ENCODE data around the gene NSA2. TPM values are rescaled to one million over a fixed set of nuclear protein-coding genes. Genes with fewer than 3 reads are reported as not detected.
"Not testable (repeated sequence)": the region's sequence is repeated elsewhere in the genome, so short reads cannot be mapped to it uniquely, and the experiment has no call there.

NSA2 gene
- total RNA-seq, 5 donors from 2014 or later (not counting 1 experiment from before 2014, with no cell fraction given) = 81.8 to 142 (median 126) TPM

DNA sequence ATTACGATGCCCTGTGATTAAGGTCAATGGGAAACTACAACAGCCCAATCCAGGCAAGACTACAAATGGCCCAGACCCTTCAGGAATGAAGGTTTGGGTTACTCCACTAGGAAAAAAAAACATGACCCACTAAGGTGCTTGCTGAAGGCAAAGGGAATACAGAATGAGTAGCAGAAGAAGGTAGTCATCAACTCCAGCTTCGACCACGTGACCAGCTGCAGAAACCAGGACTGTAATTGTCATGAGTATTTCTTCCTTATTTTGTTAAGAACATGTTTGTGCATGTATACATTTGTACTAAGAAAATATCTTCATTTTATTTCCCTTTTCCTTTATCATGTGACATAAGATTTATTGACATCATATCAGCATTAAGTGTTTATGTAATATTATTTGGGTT lies 24.6 kb downstream of the NSA2 start:
- CTCF ChIA-PET; H3K4me3 ChIP-seq (ENCODE audit: control insufficient read depth in 1 of 2, extremely low read depth in 1 of 2, low read length in 1 of 2); H3K27me3 Mint-ChIP-seq; H3K9me3 Mint-ChIP-seq; H3K4me1 Mint-ChIP-seq; H3K27me3 ChIP-seq (replicated peaks in 1 of 2; ENCODE audit: control insufficient read depth in 2 of 2, extremely low read depth in 1 of 2, insufficient read depth in 2 of 2, low read length in 1 of 2); DNase-seq; H3K4me1 ChIP-seq (ENCODE audit: control insufficient read depth in 1 of 2, extremely low read depth in 1 of 2, insufficient read depth in 2 of 2, low read length in 2 of 2); H3K9me3 ChIP-seq; ATAC-seq (replicated peaks in 1 of 4); POLR2A ChIA-PET; H3K27ac ChIP-seq (ENCODE audit: low read length); H3K27ac Mint-ChIP-seq; H3K4me3 Mint-ChIP-seq: not testable (repeated sequence)
- H3K36me3 ChIP-seq (ENCODE audit: control insufficient read depth in 2 of 2, extremely low read depth in 1 of 2, insufficient read depth in 1 of 2, low read length in 1 of 2) = peaks cover 0 to 24% of the 10 kb centered on the region in 2 donors
- H3K36me3 Mint-ChIP-seq = peaks cover 55% of the 10 kb centered on the region
- no CpG with 5 or more reads among the region's 3 CpGs for WGBS (ENCODE audit: insufficient coverage)

GRCh38 chr5:74798977-74799911 lies 32.2 kb downstream of the NSA2 start:
- Mint-ChIP-seq H3K27ac (no peak overlapping the region), H3K9me3 (no peaks in the 10 kb centered on the region), H3K36me3 (peaks cover 29% of the 10 kb centered on the region), H3K4me3 (no peak overlapping the region), H3K4me1 (no peaks in the 10 kb centered on the region), H3K27me3 (no peaks in the 10 kb centered on the region)
- WGBS (ENCODE audit: insufficient coverage) = 88% methylated on average over 21 of the region's 21 CpGs
- H3K4me1 ChIP-seq (ENCODE audit: control insufficient read depth in 1 of 2, extremely low read depth in 1 of 2, insufficient read depth in 2 of 2, low read length in 2 of 2) = no peaks in the 10 kb centered on the region
- no peak overlapping the region for H3K4me3 ChIP-seq (ENCODE audit: control insufficient read depth in 1 of 2, extremely low read depth in 1 of 2, low read length in 1 of 2)
- peaks cover 0 to 19% of the 10 kb centered on the region in 2 donors for H3K36me3 ChIP-seq (ENCODE audit: control insufficient read depth in 2 of 2, extremely low read depth in 1 of 2, insufficient read depth in 1 of 2, low read length in 1 of 2)
- ATAC-seq (replicated peaks in 1 of 4) (no peak), DNase-seq (no peak)
- POLR2A ChIA-PET = interaction anchor here in 1 of 2 donors (0.8 kb wide), 1 partner anchor 42 kb away, joined by 4 read pairs; no protein-coding TSS in a partner anchor
- no peaks in the 10 kb centered on the region for H3K27me3 ChIP-seq (replicated peaks in 1 of 2; ENCODE audit: control insufficient read depth in 2 of 2, extremely low read depth in 1 of 2, insufficient read depth in 2 of 2, low read length in 1 of 2)
- CTCF ChIA-PET = interaction anchor here in 1 of 2 donors (0.7 kb wide), 1 partner anchor 118 kb away, joined by 3 read pairs; no protein-coding TSS in a partner anchor
- no peak overlapping the region for H3K27ac ChIP-seq (ENCODE audit: low read length)
- no peaks in the 10 kb centered on the region for H3K9me3 ChIP-seq

GRCh38 chr5:74801197-74801596 lies 34.1 kb downstream of the NSA2 start:
- no peaks in the 10 kb centered on the region for H3K27me3 ChIP-seq (replicated peaks in 1 of 2; ENCODE audit: control insufficient read depth in 2 of 2, extremely low read depth in 1 of 2, insufficient read depth in 2 of 2, low read length in 1 of 2)
- DNase-seq (no peak), ATAC-seq (replicated peaks in 1 of 4) (no peak)
- no peaks in the 10 kb centered on the region for H3K9me3 ChIP-seq
- Mint-ChIP-seq H3K9me3 (no peaks in the 10 kb centered on the region), H3K27ac (no peak overlapping the region), H3K4me3 (no peak overlapping the region), H3K4me1 (no peaks in the 10 kb centered on the region), H3K27me3 (no peaks in the 10 kb centered on the region), H3K36me3 (peaks cover 20% of the 10 kb centered on the region)
- H3K36me3 ChIP-seq (ENCODE audit: control insufficient read depth in 2 of 2, extremely low read depth in 1 of 2, insufficient read depth in 1 of 2, low read length in 1 of 2) = peaks cover 0 to 20% of the 10 kb centered on the region in 2 donors
- ChIA-PET CTCF (no interaction called here), POLR2A (no interaction called here)
- H3K4me1 ChIP-seq (ENCODE audit: control insufficient read depth in 1 of 2, extremely low read depth in 1 of 2, insufficient read depth in 2 of 2, low read length in 2 of 2) = no peaks in the 10 kb centered on the region
- no peak overlapping the region for H3K4me3 ChIP-seq (ENCODE audit: control insufficient read depth in 1 of 2, extremely low read depth in 1 of 2, low read length in 1 of 2)
- 100% methylated on average over 1 of the region's 3 CpGs for WGBS (ENCODE audit: insufficient coverage)
- H3K27ac ChIP-seq (ENCODE audit: low read length) = no peak overlapping the region

DNA sequence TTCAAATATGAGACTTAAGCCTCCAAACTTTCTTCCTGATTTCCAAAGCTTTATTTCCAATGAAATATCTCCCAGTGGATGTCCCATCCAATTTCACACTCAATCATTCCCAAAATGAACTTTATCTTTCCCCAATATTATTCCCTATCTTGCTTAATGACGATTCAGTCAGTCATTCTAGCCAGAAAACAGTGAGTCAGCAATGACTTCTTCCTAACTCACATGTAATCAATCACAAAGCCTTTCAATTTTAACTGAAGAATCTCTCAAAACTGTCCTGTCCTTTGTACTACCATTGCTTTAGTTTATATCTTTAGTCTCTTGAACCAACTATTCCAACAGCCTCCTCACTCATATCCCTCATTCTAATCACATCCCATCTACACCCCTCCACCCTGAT lies 34.9 kb downstream of the NSA2 start:
- CTCF ChIA-PET = no interaction called here
- H3K27ac Mint-ChIP-seq = peak overlapping the region in 1 of 2 donors; percentile 46
- 63% methylated on average over 1 of the region's 1 CpG for WGBS (ENCODE audit: insufficient coverage)
- H3K36me3 ChIP-seq (ENCODE audit: control insufficient read depth in 2 of 2, extremely low read depth in 1 of 2, insufficient read depth in 1 of 2, low read length in 1 of 2) = peaks cover 0 to 18% of the 10 kb centered on the region in 2 donors
- H3K27me3 Mint-ChIP-seq = no peaks in the 10 kb centered on the region
- H3K4me1 ChIP-seq (ENCODE audit: control insufficient read depth in 1 of 2, extremely low read depth in 1 of 2, insufficient read depth in 2 of 2, low read length in 2 of 2) = no peaks in the 10 kb centered on the region
- H3K4me1 Mint-ChIP-seq = no peaks in the 10 kb centered on the region
- H3K4me3 ChIP-seq (ENCODE audit: control insufficient read depth in 1 of 2, extremely low read depth in 1 of 2, low read length in 1 of 2) = no peak overlapping the region
- H3K9me3 Mint-ChIP-seq = no peaks in the 10 kb centered on the region
- POLR2A ChIA-PET = no interaction called here
- no peak overlapping the region for H3K4me3 Mint-ChIP-seq
- peaks cover 18% of the 10 kb centered on the region for H3K36me3 Mint-ChIP-seq
- DNase-seq = no peak
- H3K27ac ChIP-seq (ENCODE audit: low read length) = no peak overlapping the region
- no peak for ATAC-seq (replicated peaks in 1 of 4)
- no peaks in the 10 kb centered on the region for H3K27me3 ChIP-seq (replicated peaks in 1 of 2; ENCODE audit: control insufficient read depth in 2 of 2, extremely low read depth in 1 of 2, insufficient read depth in 2 of 2, low read length in 1 of 2)
- H3K9me3 ChIP-seq = no peaks in the 10 kb centered on the region

GRCh38 chr5:74810915-74811314 lies 43.9 kb downstream of the NSA2 start:
- no peaks in the 10 kb centered on the region for H3K27me3 ChIP-seq (replicated peaks in 1 of 2; ENCODE audit: control insufficient read depth in 2 of 2, extremely low read depth in 1 of 2, insufficient read depth in 2 of 2, low read length in 1 of 2)
- Mint-ChIP-seq H3K4me3 (no peak overlapping the region), H3K27me3 (no peaks in the 10 kb centered on the region), H3K27ac (no peak overlapping the region), H3K9me3 (no peaks in the 10 kb centered on the region), H3K4me1 (no peaks in the 10 kb centered on the region), H3K36me3 (peaks cover 19% of the 10 kb centered on the region)
- H3K4me3 ChIP-seq (ENCODE audit: control insufficient read depth in 1 of 2, extremely low read depth in 1 of 2, low read length in 1 of 2) = no peak overlapping the region
- no peak for DNase-seq
- ChIA-PET POLR2A (interaction anchor here in 1 of 2 donors (0.7 kb wide), 1 partner anchor 52 kb away, joined by 16 read pairs; no protein-coding TSS in a partner anchor), CTCF (no interaction called here)
- no peak for ATAC-seq (replicated peaks in 1 of 4)
- no peaks in the 10 kb centered on the region for H3K4me1 ChIP-seq (ENCODE audit: control insufficient read depth in 1 of 2, extremely low read depth in 1 of 2, insufficient read depth in 2 of 2, low read length in 2 of 2)
- no peak overlapping the region for H3K27ac ChIP-seq (ENCODE audit: low read length)
- peaks cover 0 to 6% of the 10 kb centered on the region in 2 donors for H3K36me3 ChIP-seq (ENCODE audit: control insufficient read depth in 2 of 2, extremely low read depth in 1 of 2, insufficient read depth in 1 of 2, low read length in 1 of 2)
- WGBS (ENCODE audit: insufficient coverage) = 70% methylated on average over 2 of the region's 4 CpGs
- no peaks in the 10 kb centered on the region for H3K9me3 ChIP-seq

DNA sequence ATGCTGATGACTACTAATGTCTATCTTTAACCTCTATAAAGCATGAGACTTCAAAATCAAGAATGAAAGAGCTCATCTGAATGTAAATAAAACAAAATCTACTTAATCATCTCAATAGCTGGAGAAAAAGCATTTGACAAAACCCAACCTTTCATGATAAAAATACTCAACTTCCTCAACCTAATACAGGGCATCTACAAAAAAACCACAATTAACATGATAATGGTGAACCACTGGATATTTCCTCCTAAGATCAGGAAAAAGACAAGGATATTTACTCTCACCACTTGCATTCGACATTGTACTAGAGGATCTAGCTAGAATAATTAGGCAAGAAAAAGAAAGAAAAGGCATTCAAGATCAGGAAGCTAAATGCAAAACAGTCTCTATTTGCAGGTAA lies 49.8 kb downstream of the NSA2 start:
- ChIA-PET CTCF (no interaction called here), POLR2A (no interaction called here)
- Histone ChIP-seq H3K4me3 (ENCODE audit: control insufficient read depth in 1 of 2, extremely low read depth in 1 of 2, low read length in 1 of 2) (no peak overlapping the region), H3K27me3 (replicated peaks in 1 of 2; ENCODE audit: control insufficient read depth in 2 of 2, extremely low read depth in 1 of 2, insufficient read depth in 2 of 2, low read length in 1 of 2) (no peaks in the 10 kb centered on the region), H3K36me3 (ENCODE audit: control insufficient read depth in 2 of 2, extremely low read depth in 1 of 2, insufficient read depth in 1 of 2, low read length in 1 of 2) (peaks cover 0 to 6% of the 10 kb centered on the region in 2 donors), H3K9me3 (no peaks in the 10 kb centered on the region), H3K4me1 (ENCODE audit: control insufficient read depth in 1 of 2, extremely low read depth in 1 of 2, insufficient read depth in 2 of 2, low read length in 2 of 2) (no peaks in the 10 kb centered on the region), H3K27ac (ENCODE audit: low read length) (no peak overlapping the region)
- Mint-ChIP-seq H3K27ac (peak overlapping the region; percentile 9 to 37), H3K36me3 (peaks cover 22% of the 10 kb centered on the region), H3K27me3 (no peaks in the 10 kb centered on the region), H3K4me1 (peaks cover 0 to 7% (median 6%) of the 10 kb centered on the region in 3 donors), H3K4me3 (no peak overlapping the region), H3K9me3 (no peaks in the 10 kb centered on the region)
- DNase-seq (no peak), ATAC-seq (replicated peaks in 1 of 4) (no peak)
- WGBS (ENCODE audit: insufficient coverage) = no CpG with 5 or more reads among the region's 1 CpG
